Choroid plexus epithelial cell (primary cell): Measurements from ENCODE around the gene SPAG7.

Experiments
- DNase-seq: peaks from one replicate; pipeline ENCODE4 v3.0.0-alpha.2; 2010; ENCODE audit warnings: low read depth
- H3K4me3 ChIP-seq: 2 replicates; pipeline ENCODE4 v1.5.1; 2011; ENCODE audit warnings: low read depth, mild to moderate bottlenecking, control low read depth, low read length, moderate library complexity
- TF ChIP-seq, protein P1 (sequence below): conservative IDR thresholded peaks from 2 replicates; pipeline ENCODE4 v1.5.1; 2011; ENCODE audit warnings: low read depth, mild to moderate bottlenecking, control low read depth, inconsistent platforms, low read length, moderate library complexity

SPAG7 gene

DNA sequence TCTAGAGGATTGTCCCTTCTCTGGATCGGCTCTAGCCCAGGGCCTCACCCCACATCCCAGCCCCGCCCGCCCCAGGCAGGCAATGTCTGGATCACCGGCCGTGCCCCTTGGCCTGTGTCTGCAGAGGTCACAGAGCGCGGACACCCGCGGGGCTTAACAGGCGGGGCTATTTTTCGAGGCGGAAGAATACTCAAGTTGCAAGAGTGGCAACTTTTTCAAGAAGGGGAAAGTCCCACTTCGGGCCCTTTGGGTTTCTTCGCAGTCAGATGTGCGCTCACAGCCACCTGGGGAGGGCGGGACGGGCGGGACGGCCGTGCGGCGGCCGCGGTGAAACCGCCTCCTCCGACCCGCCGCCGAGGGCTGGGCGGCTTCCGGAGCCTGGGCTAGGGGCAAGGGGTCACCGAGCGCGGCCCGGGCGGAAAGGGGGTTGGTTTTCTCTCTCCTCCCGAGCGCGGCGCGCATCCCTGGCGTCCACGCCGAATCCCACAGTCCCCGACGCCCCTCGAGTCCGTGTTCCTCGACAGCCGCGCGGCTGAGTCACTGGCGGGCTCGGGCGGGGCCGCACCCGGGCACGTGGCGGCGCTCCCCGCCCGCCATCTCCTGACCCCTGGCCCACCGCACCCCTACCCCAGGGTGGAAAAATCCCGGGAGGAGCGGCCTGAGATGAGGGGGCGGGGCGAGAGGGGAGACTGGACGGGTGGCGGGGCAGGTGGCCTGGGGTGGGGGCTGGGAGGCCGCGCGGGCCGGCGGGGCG is 18.1 kb downstream of the SPAG7 start:
- H3K4me3 ChIP-seq = peak overlapping the region; percentile 99
- TF ChIP-seq, protein P1, sequence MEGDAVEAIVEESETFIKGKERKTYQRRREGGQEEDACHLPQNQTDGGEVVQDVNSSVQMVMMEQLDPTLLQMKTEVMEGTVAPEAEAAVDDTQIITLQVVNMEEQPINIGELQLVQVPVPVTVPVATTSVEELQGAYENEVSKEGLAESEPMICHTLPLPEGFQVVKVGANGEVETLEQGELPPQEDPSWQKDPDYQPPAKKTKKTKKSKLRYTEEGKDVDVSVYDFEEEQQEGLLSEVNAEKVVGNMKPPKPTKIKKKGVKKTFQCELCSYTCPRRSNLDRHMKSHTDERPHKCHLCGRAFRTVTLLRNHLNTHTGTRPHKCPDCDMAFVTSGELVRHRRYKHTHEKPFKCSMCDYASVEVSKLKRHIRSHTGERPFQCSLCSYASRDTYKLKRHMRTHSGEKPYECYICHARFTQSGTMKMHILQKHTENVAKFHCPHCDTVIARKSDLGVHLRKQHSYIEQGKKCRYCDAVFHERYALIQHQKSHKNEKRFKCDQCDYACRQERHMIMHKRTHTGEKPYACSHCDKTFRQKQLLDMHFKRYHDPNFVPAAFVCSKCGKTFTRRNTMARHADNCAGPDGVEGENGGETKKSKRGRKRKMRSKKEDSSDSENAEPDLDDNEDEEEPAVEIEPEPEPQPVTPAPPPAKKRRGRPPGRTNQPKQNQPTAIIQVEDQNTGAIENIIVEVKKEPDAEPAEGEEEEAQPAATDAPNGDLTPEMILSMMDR = no peak
- DNase-seq = peak; percentile 84

DNA sequence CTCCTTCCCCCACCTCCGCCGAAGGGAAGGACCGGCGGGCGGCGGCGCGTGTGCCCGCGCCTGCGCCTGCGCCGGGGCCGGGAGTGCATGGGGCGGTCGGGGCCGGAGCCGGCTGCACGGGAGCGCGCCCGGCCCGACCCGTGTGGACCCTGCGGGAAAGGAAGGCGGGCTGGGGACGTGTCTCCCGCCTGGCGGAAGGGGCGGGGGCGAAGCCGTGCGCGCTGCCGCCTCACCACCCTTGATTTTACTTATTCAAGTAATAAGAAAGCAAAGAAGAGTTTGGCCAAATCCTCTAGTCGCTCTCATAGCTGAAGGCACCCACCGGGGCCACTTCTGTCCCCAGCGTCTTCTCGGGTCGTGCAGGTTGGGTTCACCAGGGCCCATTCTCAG is 18.7 kb downstream of the SPAG7 start:
- peak overlapping the region; percentile 99 for H3K4me3 ChIP-seq
- TF ChIP-seq, protein P1 = no peak
- DNase-seq = peak; percentile 94

DNA sequence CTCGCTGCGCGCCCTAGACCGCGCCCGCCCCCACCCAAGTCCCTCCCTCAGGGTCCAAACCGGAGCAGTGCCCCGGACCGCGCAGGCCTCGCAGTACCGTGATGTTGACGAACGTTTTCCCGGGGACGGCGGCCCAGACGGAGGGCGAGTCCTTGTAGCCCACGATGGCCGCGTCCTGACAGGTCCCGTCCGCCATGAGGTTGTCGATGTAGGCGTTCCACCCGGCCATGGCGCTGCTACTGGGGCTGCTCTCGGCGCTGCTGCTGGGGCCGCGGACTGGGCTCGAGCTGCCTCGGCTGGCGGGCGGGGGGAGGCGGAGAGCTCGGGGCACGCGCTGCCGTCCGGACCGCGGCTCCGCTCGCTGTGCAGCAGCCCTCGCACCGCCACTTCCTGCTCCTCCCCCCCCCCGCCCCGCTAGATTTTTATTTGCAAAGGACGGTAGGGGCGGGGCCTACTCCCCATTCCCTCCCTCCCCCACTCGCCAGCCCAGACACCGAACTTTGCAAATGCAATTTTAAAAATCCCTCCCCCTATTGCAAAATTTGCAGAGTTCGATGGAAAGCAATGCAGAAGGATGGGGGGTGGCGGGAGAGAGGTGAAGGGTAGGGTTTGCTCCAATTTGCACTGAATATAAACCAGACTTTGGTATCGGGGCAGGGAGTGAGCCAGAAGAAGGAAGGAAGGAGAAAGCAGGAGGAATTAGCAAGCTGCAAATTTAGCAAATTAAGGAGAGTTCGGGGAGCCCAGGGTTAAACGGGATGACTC is 19.3 kb downstream of the SPAG7 start, which contains the start of gene PFN1:
TSS of gene PFN1 (minus strand) at position 365 of the 765 bp plus-strand sequence. CDS start at position 229, 136 bp downstream.
- peak; percentile 97 for DNase-seq
- TF ChIP-seq, protein P1 = no peak
- peak within 1 kb of the TSS; percentile 99 for H3K4me3 ChIP-seq

DNA sequence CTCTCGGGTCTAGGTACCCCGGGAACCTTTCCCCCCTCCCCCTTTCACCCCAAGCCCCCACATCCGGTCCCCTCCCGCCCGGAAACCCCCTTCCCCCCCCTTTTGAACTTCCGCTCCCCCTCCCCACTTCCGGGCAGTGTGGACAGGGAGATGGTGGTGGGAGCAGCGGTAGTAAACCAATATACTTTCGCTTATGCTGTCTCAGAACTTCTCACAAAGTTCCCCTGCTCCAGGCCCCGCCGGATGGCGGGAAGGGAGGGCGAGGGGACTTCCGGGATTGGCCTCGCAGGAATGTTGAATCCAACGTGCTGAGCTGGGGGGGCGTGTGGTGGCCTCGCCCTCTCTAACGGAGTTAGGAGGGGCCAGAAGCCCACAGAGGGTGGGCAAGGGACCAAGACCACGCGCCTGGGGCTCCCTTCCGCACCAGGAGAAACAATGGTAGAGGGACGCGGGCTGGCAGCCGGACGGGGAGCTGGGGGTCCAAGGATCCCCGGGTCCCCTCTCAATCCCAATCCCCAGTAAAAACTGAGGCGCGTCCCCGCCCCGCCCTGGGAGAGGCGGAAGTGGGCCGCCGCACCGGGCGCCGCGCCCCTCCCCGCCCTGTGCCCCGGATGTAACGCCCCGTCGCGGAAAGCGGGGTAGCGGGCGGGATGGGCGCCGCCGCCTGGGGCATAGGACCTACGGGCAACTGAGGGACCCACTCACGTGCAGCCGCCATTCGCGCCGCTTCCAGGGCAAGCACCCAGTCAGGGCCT is 20.0 kb downstream of the SPAG7 start:
- peak overlapping the region; percentile 99 for H3K4me3 ChIP-seq
- DNase-seq = peak; percentile 64
- TF ChIP-seq, protein P1 = no peak

DNA sequence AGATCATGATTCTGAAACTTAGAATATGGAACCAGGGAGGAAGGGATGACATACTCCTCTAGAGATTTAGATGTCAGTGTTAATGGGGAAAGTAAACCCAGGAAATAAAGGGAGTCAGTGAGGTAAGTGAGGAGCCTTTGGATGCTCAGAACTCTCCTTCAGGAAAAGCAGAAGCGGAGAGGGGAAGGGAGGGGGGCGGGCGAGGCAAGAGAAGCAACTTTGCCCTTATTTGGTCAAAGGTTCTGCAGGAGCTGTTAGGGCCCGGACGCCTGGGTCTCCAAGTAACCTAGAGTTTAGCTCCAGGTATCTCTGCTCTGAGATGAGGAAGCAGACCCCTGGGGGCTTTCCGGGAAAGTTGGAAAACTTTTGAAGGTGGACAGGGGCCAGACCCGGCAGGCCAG is 20.6 kb downstream of the SPAG7 start:
- H3K4me3 ChIP-seq = peak overlapping the region; percentile 99
- DNase-seq = no peak
- TF ChIP-seq, protein P1 = no peak

DNA sequence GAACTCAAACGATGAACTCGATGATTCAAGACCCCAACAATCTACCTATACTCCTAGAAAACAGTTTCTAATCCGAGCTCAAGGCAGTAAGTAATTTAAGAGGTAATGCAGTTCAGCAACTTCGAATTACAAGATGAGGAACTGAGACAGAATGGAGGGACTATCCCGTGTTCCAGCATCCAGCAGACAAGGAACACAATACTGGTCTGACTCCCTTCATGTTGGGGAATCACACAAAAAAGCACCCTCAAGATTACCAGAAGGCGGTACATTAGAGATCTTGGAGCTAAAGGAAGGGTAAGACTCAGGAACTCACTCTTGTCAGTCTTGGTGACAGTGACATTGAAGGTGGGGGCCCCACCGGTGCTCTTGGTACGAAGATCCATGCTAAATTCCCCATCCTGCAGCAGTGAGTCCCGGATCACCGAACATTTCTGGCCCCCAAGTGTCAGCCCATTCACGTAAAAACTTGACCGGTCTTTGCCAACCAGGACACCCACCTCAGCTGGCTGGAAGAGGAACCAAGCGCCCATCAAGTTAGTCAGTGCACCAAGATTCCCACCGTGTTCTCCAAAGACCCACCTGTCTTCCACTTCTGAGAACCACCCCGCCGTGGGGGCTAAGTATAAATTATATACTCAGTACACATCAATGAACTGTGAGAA is 21.2 kb downstream of the SPAG7 start:
- peak overlapping the region; percentile 99 for H3K4me3 ChIP-seq
- no peak for DNase-seq

More for the DNA sequence above, 21.2 kb downstream of the SPAG7 start:
- TF ChIP-seq, protein P1 = no peak
